Measurements from ENCODE around the gene PPT1. TPM values are rescaled to one million over a fixed set of nuclear protein-coding genes. Genes with fewer than 3 reads are reported as not detected.

Gene PPT1
- total and polyA plus RNA-seq, 2 of the 8 experiments (the other 6 are each of a cell fraction or from before 2014, with no cell fraction given) = 77.1 to 150 TPM

- DNase-seq (ENCODE audit: low read depth in 1 of 2, low spot score in 2 of 2) (no peak), FAIRE-seq (no peak)
- Histone ChIP-seq H3K27me3 (replicated peaks in 1 of 4; ENCODE audit: control insufficient read depth in 3 of 4, extremely low read depth in 1 of 4, insufficient read depth in 3 of 4, low read length in 3 of 4) (no peaks in the 10 kb centered on the region), H4K20me1 (replicated peaks in 1 of 2; ENCODE audit: control insufficient read depth in 1 of 2, insufficient read depth in 2 of 2, low read length in 2 of 2) (no peaks in the 10 kb centered on the region), H2BK20ac (ENCODE audit: low read length) (no peak overlapping the region), H3K23me2 (ENCODE audit: low read depth, low read length) (no peaks in the 10 kb centered on the region), H3K27ac (ENCODE audit: low read depth, low read length) (no peak overlapping the region), H2AK5ac (ENCODE audit: low read depth, low read length) (no peak overlapping the region), H4K8ac (ENCODE audit: extremely low read depth, insufficient read depth, low read length) (no peak overlapping the region), H2BK120ac (replicated peaks; ENCODE audit: low read depth, low read length) (no peak overlapping the region), H3K79me2 (ENCODE audit: control insufficient read depth in 1 of 2, insufficient read depth in 2 of 2, low read length in 2 of 2) (no peaks in the 10 kb centered on the region), H3K4me1 (replicated peaks in 1 of 4; ENCODE audit: control insufficient read depth in 3 of 4, insufficient read depth in 4 of 4, low read length in 3 of 4) (no peaks in the 10 kb centered on the region), H3K23ac (ENCODE audit: insufficient read length) (no peak overlapping the region), H2BK12ac (ENCODE audit: low read depth, low read length) (no peak overlapping the region), H3K79me1 (ENCODE audit: low read depth, low read length) (no peaks in the 10 kb centered on the region), H2AFZ (ENCODE audit: low read length) (no peak overlapping the region), H3K56ac (replicated peaks; ENCODE audit: insufficient read length, low read depth, low read length) (no peak overlapping the region), H3K18ac (ENCODE audit: extremely low read depth, low read length) (no peak overlapping the region), H3K4me3 (ENCODE audit: extremely low read depth in 1 of 4, insufficient read depth in 2 of 4, low read depth in 3 of 4, low read length in 4 of 4) (no peak overlapping the region), H4K91ac (replicated peaks; ENCODE audit: insufficient read length, low read length) (no peak overlapping the region), H2BK15ac (ENCODE audit: low read length) (no peak overlapping the region), H3K4ac (replicated peaks; ENCODE audit: insufficient read length, low read depth, low read length) (no peak overlapping the region), H3K36me3 (ENCODE audit: control insufficient read depth in 2 of 4, insufficient read depth in 4 of 4, low read length in 3 of 4) (no peaks in the 10 kb centered on the region), H4K5ac (ENCODE audit: insufficient read length, low read depth, low read length) (no peak overlapping the region), H3K9ac (replicated peaks in 1 of 4; ENCODE audit: extremely low read depth in 1 of 4, low read depth in 3 of 4, low read length in 3 of 4) (no peak overlapping the region), H2BK5ac (ENCODE audit: low read depth, low read length) (no peak overlapping the region), H3K9me3 (ENCODE audit: insufficient read depth in 2 of 2, low read depth in 1 of 2, low read length in 1 of 2) (no peaks in the 10 kb centered on the region), H3K4me2 (ENCODE audit: insufficient read depth in 1 of 2, low read depth in 2 of 2, low read length in 2 of 2) (no peak overlapping the region), H3K14ac (ENCODE audit: insufficient read length) (no peak overlapping the region)
- TF ChIP-seq TCF12 (IDR thresholded peaks at IDR 0.05; ENCODE audit: low read depth, low read length) = no peak
- TF ChIP-seq SP1 (IDR thresholded peaks at IDR 0.05; ENCODE audit: low read depth, low read length) = no peak
- TF ChIP-seq MAX (IDR thresholded peaks at IDR 0.05) = no peak
- no peak for TF ChIP-seq CBX5 (IDR thresholded peaks at IDR 0.05; ENCODE audit: low read depth, low read length)
- TF ChIP-seq SAP30 (IDR thresholded peaks at IDR 0.05; ENCODE audit: insufficient read depth, insufficient replicate concordance, low read length) = no peak
- TF ChIP-seq USF2 (IDR thresholded peaks at IDR 0.05; ENCODE audit: low read length) = no peak
- no peak for TF ChIP-seq SP4 (IDR thresholded peaks at IDR 0.05; ENCODE audit: low read length)
- POLR2A ChIA-PET (ENCODE audit: partially characterized antibody) = no interaction called here
- WGBS, 2 experiments (ENCODE audit: extremely low coverage in 1 of 2, insufficient coverage in 1 of 2, insufficient read length in 1 of 2, insufficient replicate concordance in 2 of 2, low coverage in 1 of 2, low lambda C conversion rate in 2 of 2, missing lambda C conversion rate in 1 of 2) = 85% methylated on average over 3 of the region's 3 CpGs; no CpG with 5 or more reads in 1 of the 2 experiments
- CTCF ChIA-PET (ENCODE audit: partially characterized antibody) = no interaction called here
These were observed 17.3 kb upstream of the PPT1 start for GRCh38 chr1:40114400-40114799.

All from H1 (cell line).